Measurements from ENCODE around the gene ADCK1.

The ADCK1 gene

GRCh38 chr14:77848031-77848430 is 48.1 kb downstream of the ADCK1 start:
- H3K9ac ChIP-seq (ENCODE audit: low read length), result no peak overlapping the region
- no peaks in the 10 kb centered on the region for H3K4me1 ChIP-seq (ENCODE audit: control insufficient read depth, low read depth, low read length)
- no peaks in the 10 kb centered on the region for H3K27me3 ChIP-seq (ENCODE audit: control insufficient read depth, insufficient read depth, low read length)
- no peaks in the 10 kb centered on the region for H3K9me3 ChIP-seq (ENCODE audit: control insufficient read depth, low read depth, low read length)
- H3K4me3 ChIP-seq (ENCODE audit: low read length), result no peak overlapping the region
- H3K36me3 ChIP-seq (ENCODE audit: control insufficient read depth, low read depth, low read length), result no peaks in the 10 kb centered on the region
- no peak overlapping the region for H3K27ac ChIP-seq (ENCODE audit: low read length)

GRCh38 chr14:77849711-77850110 is 49.8 kb downstream of the ADCK1 start:
- no peaks in the 10 kb centered on the region for H3K9me3 ChIP-seq (ENCODE audit: control insufficient read depth, low read depth, low read length)
- H3K36me3 ChIP-seq (ENCODE audit: control insufficient read depth, low read depth, low read length), result no peaks in the 10 kb centered on the region
- H3K9ac ChIP-seq (ENCODE audit: low read length), result no peak overlapping the region
- H3K4me1 ChIP-seq (ENCODE audit: control insufficient read depth, low read depth, low read length), result no peaks in the 10 kb centered on the region
- H3K4me3 ChIP-seq (ENCODE audit: low read length), result no peak overlapping the region
- no peaks in the 10 kb centered on the region for H3K27me3 ChIP-seq (ENCODE audit: control insufficient read depth, insufficient read depth, low read length)
- no peak overlapping the region for H3K27ac ChIP-seq (ENCODE audit: low read length)

DNA sequence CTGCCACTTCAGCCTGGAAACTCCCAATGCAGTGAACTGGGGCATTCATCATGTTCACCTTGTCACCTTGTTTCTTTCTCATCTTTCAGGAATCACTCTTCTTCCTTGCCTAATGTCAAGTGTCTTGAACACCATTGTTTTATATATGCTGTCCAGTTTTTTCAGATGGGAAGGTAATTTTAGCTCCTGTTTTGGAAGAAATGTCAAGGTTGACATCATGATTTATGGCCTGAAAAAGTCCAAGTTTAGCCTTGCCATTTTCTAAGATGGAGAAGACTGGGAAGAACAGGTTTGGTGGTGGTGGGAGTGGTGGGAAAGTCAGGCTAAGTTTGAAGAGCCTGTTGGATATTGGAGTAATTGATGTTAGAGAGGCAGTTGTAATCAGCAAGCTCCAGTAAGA is 54.0 kb downstream of the ADCK1 start:
- Histone ChIP-seq H3K9me3 (ENCODE audit: control insufficient read depth, low read depth, low read length) (no peaks in the 10 kb centered on the region), H3K27ac (ENCODE audit: low read length) (no peak overlapping the region), H3K9ac (ENCODE audit: low read length) (no peak overlapping the region), H3K4me3 (ENCODE audit: low read length) (no peak overlapping the region), H3K4me1 (ENCODE audit: control insufficient read depth, low read depth, low read length) (no peaks in the 10 kb centered on the region), H3K36me3 (ENCODE audit: control insufficient read depth, low read depth, low read length) (no peaks in the 10 kb centered on the region), H3K27me3 (ENCODE audit: control insufficient read depth, insufficient read depth, low read length) (no peaks in the 10 kb centered on the region)

GRCh38 chr14:77856941-77857340 is 57.0 kb downstream of the ADCK1 start:
- H3K4me3 ChIP-seq (ENCODE audit: low read length), result no peak overlapping the region

DNA sequence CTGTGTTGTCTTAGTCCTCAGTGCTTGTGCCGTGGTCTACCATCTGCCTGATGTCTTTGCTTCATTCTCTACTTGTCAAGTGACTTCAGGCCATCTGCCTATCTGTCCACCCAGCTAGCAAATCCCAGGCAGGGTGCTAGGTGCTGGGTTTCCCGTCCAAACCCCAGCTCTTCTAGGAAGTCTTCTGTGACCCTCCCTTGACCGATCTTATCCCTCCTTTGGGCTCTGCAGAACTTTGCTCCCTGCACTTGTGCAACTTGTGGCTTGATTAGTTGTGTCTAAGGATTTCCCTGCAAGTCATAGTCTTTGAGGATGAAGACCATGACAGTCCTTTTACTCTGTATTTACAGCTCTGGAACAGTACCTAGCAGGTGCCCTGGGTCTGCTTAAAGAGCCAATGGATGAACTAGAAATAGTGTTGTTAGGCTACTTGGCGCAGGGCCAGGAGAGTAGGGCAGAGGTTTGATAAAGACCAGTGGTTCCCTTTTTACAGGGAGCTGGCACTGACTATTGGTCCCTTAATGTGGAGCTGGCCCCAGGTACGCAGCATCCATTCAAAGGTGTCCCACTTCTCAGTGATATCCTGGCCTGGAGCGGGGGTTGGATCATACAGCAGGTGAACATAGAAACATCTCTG is 60.1 kb downstream of the ADCK1 start:
- Histone ChIP-seq H3K4me3 (ENCODE audit: low read length) (no peak overlapping the region), H3K27ac (ENCODE audit: low read length) (no peak overlapping the region), H3K27me3 (ENCODE audit: control insufficient read depth, insufficient read depth, low read length) (no peaks in the 10 kb centered on the region), H3K9ac (ENCODE audit: low read length) (no peak overlapping the region), H3K4me1 (ENCODE audit: control insufficient read depth, low read depth, low read length) (no peaks in the 10 kb centered on the region), H3K9me3 (ENCODE audit: control insufficient read depth, low read depth, low read length) (no peaks in the 10 kb centered on the region), H3K36me3 (ENCODE audit: control insufficient read depth, low read depth, low read length) (no peaks in the 10 kb centered on the region)

More at GRCh38 chr14:77856941-77857340, 57.0 kb downstream of the ADCK1 start:
- no peaks in the 10 kb centered on the region for H3K36me3 ChIP-seq (ENCODE audit: control insufficient read depth, low read depth, low read length)
- no peaks in the 10 kb centered on the region for H3K9me3 ChIP-seq (ENCODE audit: control insufficient read depth, low read depth, low read length)
- no peak overlapping the region for H3K27ac ChIP-seq (ENCODE audit: low read length)
- no peak overlapping the region for H3K9ac ChIP-seq (ENCODE audit: low read length)
- no peaks in the 10 kb centered on the region for H3K27me3 ChIP-seq (ENCODE audit: control insufficient read depth, insufficient read depth, low read length)
- H3K4me1 ChIP-seq (ENCODE audit: control insufficient read depth, low read depth, low read length), result no peaks in the 10 kb centered on the region

GRCh38 chr14:77861201-77861600 is 61.3 kb downstream of the ADCK1 start:
- H3K27me3 ChIP-seq (ENCODE audit: control insufficient read depth, insufficient read depth, low read length), result no peaks in the 10 kb centered on the region
- no peaks in the 10 kb centered on the region for H3K9me3 ChIP-seq (ENCODE audit: control insufficient read depth, low read depth, low read length)
- no peaks in the 10 kb centered on the region for H3K4me1 ChIP-seq (ENCODE audit: control insufficient read depth, low read depth, low read length)
- H3K36me3 ChIP-seq (ENCODE audit: control insufficient read depth, low read depth, low read length), result no peaks in the 10 kb centered on the region
- H3K9ac ChIP-seq (ENCODE audit: low read length), result no peak overlapping the region
- H3K4me3 ChIP-seq (ENCODE audit: low read length), result no peak overlapping the region
- H3K27ac ChIP-seq (ENCODE audit: low read length), result no peak overlapping the region

- Histone ChIP-seq H3K27me3 (ENCODE audit: control insufficient read depth, insufficient read depth, low read length) (no peaks in the 10 kb centered on the region), H3K27ac (ENCODE audit: low read length) (no peak overlapping the region), H3K9ac (ENCODE audit: low read length) (no peak overlapping the region), H3K4me3 (ENCODE audit: low read length) (no peak overlapping the region), H3K4me1 (ENCODE audit: control insufficient read depth, low read depth, low read length) (no peaks in the 10 kb centered on the region), H3K36me3 (ENCODE audit: control insufficient read depth, low read depth, low read length) (no peaks in the 10 kb centered on the region), H3K9me3 (ENCODE audit: control insufficient read depth, low read depth, low read length) (no peaks in the 10 kb centered on the region)
These were observed 62.4 kb downstream of the ADCK1 start for GRCh38 chr14:77862154-77862786.

DNA sequence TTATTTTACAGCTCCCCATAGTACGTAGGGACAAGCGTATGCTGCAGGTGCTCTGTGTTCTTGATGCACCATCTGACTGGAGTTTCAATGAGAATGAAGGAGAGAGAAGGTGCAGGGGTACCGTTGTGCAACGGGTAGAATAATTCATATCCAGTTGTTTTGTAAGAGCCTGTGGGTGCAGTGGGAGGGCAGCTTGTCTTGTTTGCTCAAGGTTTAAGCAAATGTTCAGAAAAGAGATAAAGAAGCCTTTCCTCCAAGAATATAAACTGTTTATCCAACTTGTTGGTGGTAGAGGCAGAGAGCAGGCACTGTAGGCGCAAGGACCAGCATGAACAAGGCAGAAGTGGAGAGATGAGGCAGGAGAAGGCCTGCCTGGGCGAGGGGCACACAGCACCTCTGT is 64.2 kb downstream of the ADCK1 start:
- Histone ChIP-seq H3K27me3 (ENCODE audit: control insufficient read depth, insufficient read depth, low read length) (no peaks in the 10 kb centered on the region), H3K4me1 (ENCODE audit: control insufficient read depth, low read depth, low read length) (no peaks in the 10 kb centered on the region), H3K36me3 (ENCODE audit: control insufficient read depth, low read depth, low read length) (no peaks in the 10 kb centered on the region), H3K27ac (ENCODE audit: low read length) (no peak overlapping the region), H3K9me3 (ENCODE audit: control insufficient read depth, low read depth, low read length) (no peaks in the 10 kb centered on the region), H3K4me3 (ENCODE audit: low read length) (no peak overlapping the region), H3K9ac (ENCODE audit: low read length) (no peak overlapping the region)

GRCh38 chr14:77864580-77864979 is 64.7 kb downstream of the ADCK1 start:
- H3K27ac ChIP-seq (ENCODE audit: low read length), result no peak overlapping the region
- H3K4me3 ChIP-seq (ENCODE audit: low read length), result no peak overlapping the region
- H3K4me1 ChIP-seq (ENCODE audit: control insufficient read depth, low read depth, low read length), result no peaks in the 10 kb centered on the region
- no peak overlapping the region for H3K9ac ChIP-seq (ENCODE audit: low read length)
- no peaks in the 10 kb centered on the region for H3K27me3 ChIP-seq (ENCODE audit: control insufficient read depth, insufficient read depth, low read length)
- no peaks in the 10 kb centered on the region for H3K36me3 ChIP-seq (ENCODE audit: control insufficient read depth, low read depth, low read length)
- no peaks in the 10 kb centered on the region for H3K9me3 ChIP-seq (ENCODE audit: control insufficient read depth, low read depth, low read length)

- H3K9ac ChIP-seq (ENCODE audit: low read length), result no peak overlapping the region
- no peak overlapping the region for H3K27ac ChIP-seq (ENCODE audit: low read length)
- no peaks in the 10 kb centered on the region for H3K9me3 ChIP-seq (ENCODE audit: control insufficient read depth, low read depth, low read length)
- no peaks in the 10 kb centered on the region for H3K27me3 ChIP-seq (ENCODE audit: control insufficient read depth, insufficient read depth, low read length)
- no peaks in the 10 kb centered on the region for H3K36me3 ChIP-seq (ENCODE audit: control insufficient read depth, low read depth, low read length)
- H3K4me3 ChIP-seq (ENCODE audit: low read length), result no peak overlapping the region
- no peaks in the 10 kb centered on the region for H3K4me1 ChIP-seq (ENCODE audit: control insufficient read depth, low read depth, low read length)
These were observed 65.5 kb downstream of the ADCK1 start for GRCh38 chr14:77865455-77865854.

DNA sequence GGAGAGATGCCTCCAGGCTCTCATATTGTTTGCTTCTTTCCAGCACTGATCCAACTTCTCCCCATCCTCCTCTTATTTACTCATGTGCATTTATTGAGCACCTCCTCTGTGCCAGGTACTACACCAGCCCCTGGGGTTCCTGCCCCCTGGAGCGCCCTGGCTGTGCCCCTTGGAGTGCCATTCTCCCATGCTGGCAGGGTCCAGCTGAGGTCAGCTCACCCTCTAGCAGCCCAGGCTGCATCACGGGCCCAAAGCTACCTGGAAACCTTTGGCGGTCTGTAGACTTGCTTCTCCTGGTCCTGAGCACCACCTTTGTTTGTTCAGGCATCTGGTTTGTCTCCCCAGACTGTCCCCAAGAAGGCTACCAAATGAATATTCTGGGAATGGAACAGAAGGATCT is 67.0 kb downstream of the ADCK1 start:
- no peaks in the 10 kb centered on the region for H3K9me3 ChIP-seq (ENCODE audit: control insufficient read depth, low read depth, low read length)
- H3K27me3 ChIP-seq (ENCODE audit: control insufficient read depth, insufficient read depth, low read length), result no peaks in the 10 kb centered on the region
- no peak overlapping the region for H3K4me3 ChIP-seq (ENCODE audit: low read length)
- H3K27ac ChIP-seq (ENCODE audit: low read length), result no peak overlapping the region
- H3K36me3 ChIP-seq (ENCODE audit: control insufficient read depth, low read depth, low read length), result no peaks in the 10 kb centered on the region
- H3K4me1 ChIP-seq (ENCODE audit: control insufficient read depth, low read depth, low read length), result no peaks in the 10 kb centered on the region
- H3K9ac ChIP-seq (ENCODE audit: low read length), result no peak overlapping the region

GRCh38 chr14:77867476-77867875 is 67.6 kb downstream of the ADCK1 start:
- Histone ChIP-seq H3K27me3 (ENCODE audit: control insufficient read depth, insufficient read depth, low read length) (no peaks in the 10 kb centered on the region), H3K4me1 (ENCODE audit: control insufficient read depth, low read depth, low read length) (no peaks in the 10 kb centered on the region), H3K9ac (ENCODE audit: low read length) (no peak overlapping the region), H3K4me3 (ENCODE audit: low read length) (no peak overlapping the region), H3K36me3 (ENCODE audit: control insufficient read depth, low read depth, low read length) (no peaks in the 10 kb centered on the region), H3K9me3 (ENCODE audit: control insufficient read depth, low read depth, low read length) (no peaks in the 10 kb centered on the region), H3K27ac (ENCODE audit: low read length) (no peak overlapping the region)
